Stimulated activated CD8-positive, alpha-beta memory T cell treated with anti-CD3 and anti-CD28 coated beads, Interleukin-15, amount 100 ng/mL, for 4 hours (primary cell): ENCODE results near the gene KCNQ4.

Experiments
- DNase-seq, 2 donors: peaks; one replicate each; pipeline ENCODE4 v3.0.0-alpha.2; 2020; ENCODE audit warnings: low read depth in 2 of 2

Gene KCNQ4

GRCh38 chr1:40754201-40754600 is 29.4 kb upstream of the KCNQ4 start:
- no peak for DNase-seq

- no peak for DNase-seq
These were observed 28.5 kb upstream of the KCNQ4 start for GRCh38 chr1:40755067-40755466.

GRCh38 chr1:40756523-40756922 is 27.1 kb upstream of the KCNQ4 start:
- DNase-seq, result no peak

GRCh38 chr1:40757084-40757483 is 26.5 kb upstream of the KCNQ4 start:
- no peak for DNase-seq

GRCh38 chr1:40758004-40758403 is 25.6 kb upstream of the KCNQ4 start:
- DNase-seq, result no peak

- no peak for DNase-seq
These were observed 24.8 kb upstream of the KCNQ4 start for GRCh38 chr1:40758578-40759343.

- no peak for DNase-seq
These were observed 22.6 kb upstream of the KCNQ4 start for GRCh38 chr1:40760984-40761383.

DNA sequence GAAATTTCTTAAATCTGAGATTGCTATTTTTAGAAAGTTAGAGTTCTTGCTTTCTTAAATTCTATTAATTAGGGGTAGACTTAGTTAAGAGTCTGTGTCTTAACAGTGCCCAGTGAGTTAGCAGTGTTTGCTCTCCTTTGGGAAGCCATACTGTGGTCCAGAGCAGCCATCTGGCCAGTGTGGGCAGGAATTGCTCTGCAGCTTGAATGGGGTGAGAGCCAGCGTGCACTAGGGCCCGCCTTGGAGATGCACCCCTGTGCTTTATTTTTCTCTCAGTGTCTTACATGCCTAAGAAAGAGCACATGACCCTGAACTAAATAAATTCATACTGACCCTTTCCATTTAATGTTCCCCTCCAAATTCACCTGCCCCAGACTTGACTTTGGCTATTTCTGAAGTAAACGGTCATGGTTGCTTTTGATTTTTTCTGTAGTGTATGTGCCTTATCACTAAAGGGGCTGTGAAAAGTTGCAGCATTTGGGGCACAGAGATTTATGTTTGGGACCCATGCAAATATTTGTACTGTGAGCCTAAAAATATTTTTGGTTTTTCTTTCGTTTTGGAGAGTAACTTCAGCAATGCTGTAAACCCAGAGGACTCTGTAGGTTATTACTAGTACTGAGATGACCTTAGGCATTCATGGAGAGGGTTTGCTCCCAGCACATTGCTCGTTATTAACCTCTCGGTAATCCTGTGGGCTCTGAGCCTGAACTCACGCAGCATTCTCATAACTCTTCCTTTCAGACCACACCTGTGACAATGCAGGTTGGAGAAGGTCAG is 21.3 kb upstream of the KCNQ4 start:
- no peak for DNase-seq

- DNase-seq, result no peak
These were observed 19.6 kb upstream of the KCNQ4 start for GRCh38 chr1:40763742-40764532.

GRCh38 chr1:40764981-40765380 is 18.6 kb upstream of the KCNQ4 start:
- no peak for DNase-seq

DNA sequence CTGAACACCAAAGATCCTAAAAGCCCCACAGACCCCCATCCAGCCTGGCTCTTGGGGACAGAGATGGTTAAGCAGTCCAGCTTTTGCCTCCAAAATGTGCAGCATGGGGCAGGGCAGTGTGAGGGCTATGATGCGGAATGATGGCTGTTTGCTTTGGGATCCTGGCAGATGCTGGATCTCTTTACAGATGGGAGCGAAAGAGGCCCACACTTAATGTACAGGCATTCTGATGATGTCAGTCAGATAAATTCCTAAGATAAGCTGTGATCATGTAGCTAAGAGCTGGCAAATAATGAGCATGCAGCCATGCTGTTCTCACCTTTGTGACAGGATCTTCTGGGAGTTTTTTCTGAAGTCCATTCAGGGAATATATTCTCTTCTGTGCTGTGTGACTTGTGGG is 17.6 kb upstream of the KCNQ4 start:
- no peak for DNase-seq

GRCh38 chr1:40766560-40766959 is 17.0 kb upstream of the KCNQ4 start:
- DNase-seq, result no peak

GRCh38 chr1:40768146-40768990 is 15.2 kb upstream of the KCNQ4 start:
- DNase-seq, result no peak

GRCh38 chr1:40769815-40770214 is 13.8 kb upstream of the KCNQ4 start:
- no peak for DNase-seq

DNA sequence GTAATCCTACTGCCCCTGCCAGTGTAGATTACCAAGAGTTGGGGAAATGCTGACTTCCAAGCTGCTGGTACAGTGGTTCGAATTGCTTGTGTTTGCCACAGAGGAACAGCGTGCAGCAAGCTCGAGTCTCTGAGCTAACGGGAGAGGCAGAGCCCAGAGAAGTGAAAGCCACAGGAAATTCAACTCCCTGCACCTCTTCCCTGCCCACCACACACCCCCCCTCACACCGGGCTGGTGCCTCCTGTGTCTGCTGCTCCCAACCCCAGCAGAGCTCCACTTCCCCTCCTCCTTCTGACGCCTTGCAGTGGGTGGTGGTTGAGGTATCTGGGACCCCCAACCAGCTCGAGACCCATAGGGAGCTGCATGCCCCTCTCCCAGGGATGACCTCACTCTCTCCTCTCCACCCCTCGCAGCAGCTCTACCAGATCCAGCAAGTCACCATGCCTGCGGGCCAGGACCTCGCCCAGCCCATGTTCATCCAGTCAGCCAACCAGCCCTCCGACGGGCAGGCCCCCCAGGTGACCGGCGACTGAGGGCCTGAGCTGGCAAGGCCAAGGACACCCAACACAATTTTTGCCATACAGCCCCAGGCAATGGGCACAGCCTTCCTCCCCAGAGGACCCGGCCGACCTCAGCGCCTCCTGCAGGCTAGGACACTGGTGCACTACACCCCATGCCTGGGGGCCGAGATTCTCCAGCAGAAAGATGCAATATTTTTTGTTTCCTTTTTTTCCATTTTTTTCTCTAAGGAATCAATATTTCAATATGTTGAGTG is 13.1 kb upstream of the KCNQ4 start:
- DNase-seq, result no peak

GRCh38 chr1:40772146-40772955 is 11.2 kb upstream of the KCNQ4 start:
- no peak for DNase-seq

- no peak for DNase-seq
These were observed 9.8 kb upstream of the KCNQ4 start for GRCh38 chr1:40773748-40774265.

GRCh38 chr1:40774266-40774998 is 9.2 kb upstream of the KCNQ4 start:
- DNase-seq, result peak; percentile 21 to 45
